Activated gamma-delta T cell treated with anti-CD3 and anti-CD28 coated beads, Interleukin-2, amount 50 U/mL, for 16 hours (primary cell): Measurements from ENCODE around the gene AADACL3.
"Not testable (repeated sequence)": the region's sequence is repeated elsewhere in the genome, so short reads cannot be mapped to it uniquely, and the experiment has no call there.

Experiments
- DNase-seq: peaks from one replicate; pipeline ENCODE4 v3.0.0-alpha.2; 2020; ENCODE audit warnings: low read depth

The AADACL3 gene

DNA sequence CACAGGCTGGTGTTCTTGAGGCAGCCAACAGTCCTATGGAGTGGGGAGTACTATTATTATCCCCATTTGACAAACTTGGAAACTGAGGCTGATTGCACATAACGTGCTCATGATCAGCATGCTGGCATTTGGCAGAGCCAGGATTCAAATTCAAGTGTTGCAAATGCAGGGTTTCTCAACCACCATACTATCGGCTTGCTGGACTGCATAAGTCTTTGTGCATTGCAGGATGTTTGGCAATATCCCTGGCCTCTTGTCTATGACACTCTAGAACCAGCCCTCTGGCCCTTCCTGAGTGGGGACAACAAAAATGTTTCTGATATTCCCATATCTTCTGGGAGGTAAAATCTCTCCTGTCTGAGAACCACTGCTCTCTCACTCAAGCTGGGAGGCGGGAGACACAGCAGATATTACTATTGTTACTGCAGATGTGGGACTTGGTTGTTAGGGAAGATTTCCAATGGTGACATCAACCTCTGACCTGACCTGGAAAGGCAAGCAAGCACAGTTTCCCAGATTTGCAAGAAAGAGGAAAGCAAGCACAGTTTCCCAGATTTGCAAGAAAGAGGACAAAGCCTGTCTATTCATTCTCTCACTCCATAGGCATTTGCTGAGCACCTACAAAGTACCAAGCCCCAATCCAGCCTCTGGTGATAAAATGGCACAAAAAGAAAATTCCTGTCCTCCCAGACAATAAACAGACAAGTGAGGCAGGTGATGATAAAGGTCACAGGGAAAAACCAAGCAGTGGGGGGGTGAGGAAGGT lies 1.0 kb upstream of the AADACL3 start:
- DNase-seq = no peak

DNA sequence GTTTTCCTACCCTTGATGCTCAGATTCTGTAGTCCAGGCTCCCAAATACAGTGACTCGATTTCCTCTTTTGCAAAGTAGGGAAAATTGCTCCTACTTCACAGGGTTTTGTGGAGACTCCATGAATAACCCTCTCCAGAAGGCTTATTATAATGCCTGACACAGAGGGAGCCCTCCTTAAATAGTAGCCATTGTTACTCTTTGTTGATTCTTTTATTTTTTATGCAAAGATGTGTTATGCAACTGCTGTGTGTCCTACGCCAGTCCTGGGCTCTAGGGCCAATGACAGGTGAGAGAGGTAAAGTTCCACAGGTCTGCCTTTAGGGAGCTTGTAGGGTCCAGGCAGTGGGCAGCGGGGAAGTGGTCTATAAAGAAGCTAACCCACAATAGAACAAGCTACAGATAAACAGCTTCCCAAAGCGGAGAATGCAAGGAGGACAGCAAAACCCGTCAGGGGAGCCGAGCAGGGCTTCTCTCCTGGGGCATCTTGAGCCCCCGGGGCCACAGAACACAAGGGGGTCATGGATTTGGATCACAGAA lies 1.5 kb downstream of the AADACL3 start:
- no peak for DNase-seq

DNA sequence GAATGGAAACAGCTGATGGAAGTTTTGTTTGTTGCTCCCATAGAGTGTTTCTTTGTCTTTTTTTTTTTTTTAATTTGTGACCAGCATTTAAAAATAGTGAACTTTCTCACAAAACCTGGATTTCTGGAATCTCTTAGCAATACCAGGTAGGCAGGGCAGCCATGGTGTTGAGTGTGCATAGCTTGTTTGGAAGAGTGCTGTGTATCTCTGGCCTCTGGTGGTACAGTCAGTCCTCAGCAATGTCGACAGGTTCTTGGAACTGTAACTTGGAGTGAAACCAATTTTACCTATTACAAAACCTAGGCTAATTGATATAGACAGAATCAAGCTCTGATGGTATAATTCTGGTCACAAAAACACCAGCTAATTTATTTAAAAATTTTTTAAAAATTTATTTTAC lies 6.7 kb downstream of the AADACL3 start:
- no peak for DNase-seq

DNA sequence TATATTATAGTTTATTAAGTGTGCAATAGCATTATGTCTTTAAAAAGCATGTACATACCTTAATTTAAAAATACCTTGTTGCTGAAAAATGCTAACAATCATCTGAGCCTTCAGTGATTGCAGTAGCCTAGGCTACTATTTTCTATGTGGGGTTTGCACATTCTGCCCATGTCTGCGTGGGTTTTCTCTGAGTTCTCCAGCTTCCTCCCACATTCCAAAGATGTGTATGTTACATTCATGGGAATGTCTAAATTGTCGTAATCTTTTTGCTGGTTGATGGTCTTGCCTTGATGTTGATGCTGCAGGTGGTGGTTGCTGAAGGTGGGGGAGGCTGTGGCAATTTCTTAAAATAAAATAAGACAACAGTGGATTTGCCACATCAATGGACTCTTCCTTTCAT lies 12.5 kb downstream of the AADACL3 start:
- DNase-seq = no peak

DNA sequence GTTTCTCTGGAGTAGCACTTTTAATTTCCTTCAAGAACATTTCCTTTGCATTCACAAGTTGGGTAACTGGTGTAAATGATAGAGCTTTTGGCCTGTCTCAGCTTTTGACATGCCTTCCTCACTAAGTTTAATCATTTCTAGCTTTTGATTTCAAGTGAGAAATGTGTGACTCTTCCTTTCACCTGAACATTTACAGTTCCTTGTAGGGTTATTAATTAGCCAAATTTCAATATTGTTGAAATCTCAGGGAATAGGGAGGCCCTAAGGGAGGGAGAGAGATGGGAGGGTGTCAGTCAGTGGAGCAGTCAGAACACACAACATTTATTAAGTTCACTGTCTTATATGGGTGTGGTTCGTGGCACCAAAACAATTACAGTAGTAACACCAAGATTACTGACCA lies 14.2 kb downstream of the AADACL3 start:
- no peak for DNase-seq

DNA sequence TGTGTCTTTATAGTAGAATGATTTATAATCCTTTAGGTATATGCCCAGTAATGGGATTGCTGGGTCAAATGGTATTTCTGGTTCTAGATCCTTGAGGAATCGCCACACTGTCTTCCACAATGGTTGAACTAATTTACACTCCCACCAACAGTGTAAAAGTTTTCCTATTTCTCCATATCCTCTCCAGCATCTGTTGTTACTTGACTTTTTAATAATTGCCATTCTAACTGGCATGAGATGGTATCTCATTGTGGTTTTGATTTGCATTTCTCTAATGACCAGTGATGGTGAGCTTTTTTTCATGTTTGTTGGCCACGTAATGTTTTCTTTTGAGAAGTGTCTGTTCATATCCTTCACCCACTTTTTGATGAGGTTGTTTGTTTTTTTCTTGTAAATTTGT lies 15.2 kb downstream of the AADACL3 start:
- DNase-seq = not testable (repeated sequence)

DNA sequence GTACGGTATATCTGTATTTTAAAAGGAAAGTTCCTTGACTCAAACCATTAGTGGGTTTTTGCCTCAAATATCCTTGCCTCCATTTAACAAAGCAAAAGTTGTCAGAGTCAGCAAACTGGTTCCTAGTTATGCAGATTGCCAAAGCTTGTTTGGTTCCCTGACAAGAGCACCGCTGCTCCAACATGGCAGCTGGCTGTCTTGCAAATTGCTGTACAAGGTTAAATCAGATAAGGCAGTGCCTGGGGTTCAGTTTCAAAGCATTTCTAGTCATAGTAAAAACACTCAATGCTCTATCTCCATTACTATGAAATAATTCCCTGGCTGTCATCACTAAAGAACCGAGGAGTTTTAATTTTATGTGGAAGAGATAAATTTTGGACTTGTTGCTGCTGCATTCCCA lies 18.7 kb downstream of the AADACL3 start:
- DNase-seq = no peak

DNA sequence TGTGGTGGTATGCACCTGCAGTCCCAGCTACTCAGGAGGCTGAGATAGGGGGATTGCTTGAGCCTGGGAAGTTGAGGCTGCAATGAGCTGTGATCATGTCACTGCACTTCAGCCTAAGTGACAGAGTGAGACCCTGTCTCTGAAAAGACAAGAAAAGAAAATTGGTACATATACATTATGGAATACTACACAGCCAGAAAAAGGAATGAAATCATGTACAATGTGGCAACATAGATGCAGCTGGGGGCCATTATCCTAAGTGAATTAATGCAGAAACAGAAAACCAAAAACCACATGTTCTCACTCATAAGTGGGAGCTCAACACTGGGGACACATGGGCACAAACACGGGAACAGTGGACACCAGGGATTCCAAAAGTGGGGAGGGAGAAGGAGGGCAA lies 23.0 kb downstream of the AADACL3 start:
- DNase-seq = no peak

DNA sequence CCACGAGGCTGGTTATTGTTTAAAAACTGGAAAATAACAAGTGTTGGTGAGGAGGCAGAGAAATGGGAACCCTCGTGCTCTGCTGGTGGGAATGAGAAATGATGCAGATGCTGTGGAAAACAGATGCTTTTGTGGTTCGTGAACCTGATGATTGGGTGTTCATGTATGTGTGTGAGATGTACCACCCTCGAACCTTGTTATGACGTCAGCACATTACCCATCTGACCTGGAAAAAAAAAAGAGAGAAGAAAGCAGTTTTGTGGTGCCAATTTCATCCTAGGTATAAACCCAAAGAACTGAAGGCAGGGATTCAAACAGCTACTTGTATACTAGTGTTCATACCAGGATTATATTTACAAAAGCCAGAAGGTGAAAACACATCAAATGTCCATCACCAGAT lies 23.7 kb downstream of the AADACL3 start:
- DNase-seq = no peak

DNA sequence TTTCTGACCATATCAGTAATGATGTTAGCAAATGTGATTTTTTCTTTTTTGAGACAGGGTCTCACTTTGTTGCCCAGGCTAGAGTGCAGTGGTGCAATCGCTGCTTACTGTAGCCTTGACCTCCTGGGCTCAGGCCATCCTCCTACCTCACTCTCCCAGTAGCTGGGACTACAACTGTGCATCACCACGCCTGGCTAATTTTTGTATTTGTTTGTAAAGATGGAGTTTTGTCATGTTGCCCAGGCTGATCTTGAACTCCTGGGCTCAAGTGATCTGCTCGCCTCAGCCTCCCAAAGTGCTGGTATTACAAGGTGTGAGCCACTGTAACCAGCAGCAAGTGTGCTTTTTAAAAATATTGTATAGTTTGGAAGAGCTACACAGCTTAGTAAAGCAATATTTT lies 26.0 kb downstream of the AADACL3 start:
- DNase-seq = no peak

DNA sequence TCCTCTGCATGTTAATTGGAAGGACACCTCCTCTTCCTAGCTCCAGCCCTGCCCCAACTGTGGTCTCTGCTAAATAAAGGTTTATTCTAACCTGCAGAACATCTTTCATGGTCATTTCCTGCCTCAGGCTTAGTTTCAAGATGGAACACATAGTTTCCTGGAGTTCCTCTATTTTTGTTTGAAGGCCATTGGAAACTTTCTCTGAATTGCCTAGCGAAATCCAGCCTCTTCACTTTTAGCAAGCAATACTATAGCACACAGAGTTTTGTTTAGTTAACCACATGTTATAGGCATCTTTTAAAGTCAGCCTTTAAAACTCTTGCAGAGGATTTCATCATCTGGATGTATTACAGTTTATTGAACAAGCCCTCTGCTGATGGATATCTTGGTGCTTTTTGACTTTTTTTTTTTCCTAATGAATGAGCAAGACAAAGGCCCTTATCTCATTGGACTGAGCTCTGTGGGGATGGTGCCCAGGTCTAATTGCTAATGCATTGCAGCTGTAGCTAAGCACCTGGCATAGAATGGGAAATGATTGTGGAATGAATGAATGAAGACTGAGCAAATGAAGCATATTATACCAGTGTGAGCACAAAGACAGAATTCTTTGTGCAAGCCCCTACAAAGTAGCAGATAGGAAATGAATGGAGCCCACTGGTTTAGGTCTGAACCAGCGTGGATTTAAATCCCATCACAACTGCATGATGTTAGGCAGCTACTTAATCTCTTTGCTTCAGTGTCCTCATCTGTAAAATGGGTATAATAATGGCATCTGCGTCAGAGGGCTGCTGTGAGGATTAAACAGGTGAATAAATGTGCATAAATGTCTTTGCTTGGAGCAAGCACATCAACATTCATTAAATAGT lies 29.4 kb downstream of the AADACL3 start:
- DNase-seq = no peak

DNA sequence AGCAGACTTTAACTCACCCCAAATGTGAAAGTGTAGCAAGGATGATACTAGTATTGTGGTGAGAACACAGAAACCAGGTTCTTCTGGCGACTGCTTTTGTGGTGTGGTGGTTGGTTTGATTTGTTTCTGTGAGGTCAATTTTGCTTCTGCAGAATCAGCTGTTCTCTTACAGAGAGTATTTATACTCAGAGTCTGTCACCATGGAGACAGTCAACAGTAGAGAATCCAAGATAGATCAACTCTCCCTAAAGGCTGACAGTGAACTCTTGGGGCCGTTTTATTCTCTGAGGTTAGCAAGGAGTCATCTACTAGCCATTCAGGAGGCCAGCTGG lies 30.0 kb downstream of the AADACL3 start, which contains the start of gene CFAP107:
Gene CFAP107, plus strand, starts transcription at position 209 of the 332 bp plus-strand sequence. CDS start 231 bp downstream, outside the sequence.
- no peak for DNase-seq

DNA sequence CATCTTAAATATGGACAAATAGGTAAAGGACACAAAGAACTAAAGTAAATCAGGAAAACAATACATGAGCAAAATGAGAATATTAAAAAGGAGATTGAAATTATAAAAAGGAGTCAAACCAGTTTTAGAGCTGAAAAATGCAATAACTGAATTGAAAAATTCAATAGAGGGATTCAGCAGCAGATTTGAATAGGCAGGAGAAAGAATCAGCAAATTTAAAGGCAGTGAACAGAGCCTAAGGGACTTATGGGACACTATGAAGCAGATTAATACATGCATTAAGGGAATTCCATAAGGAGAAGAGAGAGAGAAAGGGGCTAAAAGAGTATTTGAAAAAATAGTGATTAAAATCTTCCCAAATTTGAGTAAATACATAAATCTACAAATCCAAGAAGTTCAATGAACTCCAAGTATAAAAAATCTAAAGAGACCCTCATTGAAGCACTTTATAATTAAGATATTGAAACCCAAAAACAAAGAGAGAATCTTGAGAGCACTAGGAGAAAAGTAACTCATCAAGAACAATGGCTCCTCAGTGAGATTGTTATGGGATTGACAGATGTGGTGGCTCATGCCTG lies 33.0 kb downstream of the AADACL3 start:
- DNase-seq = no peak

DNA sequence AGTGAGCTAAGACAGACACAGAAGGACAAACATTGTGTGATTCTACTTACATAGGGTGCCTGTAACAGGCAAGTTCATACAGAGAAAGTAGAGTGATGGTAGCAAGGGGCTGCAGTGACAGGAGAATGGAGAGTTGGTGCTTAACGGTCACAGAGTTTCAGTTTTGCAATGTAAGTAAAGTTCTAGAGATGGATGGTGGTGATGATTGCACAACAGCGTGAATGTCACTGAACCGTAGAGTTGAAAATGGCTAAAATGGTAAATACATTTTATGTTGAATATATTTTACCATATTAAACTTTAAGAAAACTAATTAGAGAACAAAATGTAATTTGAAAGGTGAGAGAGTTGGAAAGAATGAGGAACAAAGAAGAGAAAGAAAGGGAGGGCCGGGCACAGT lies 38.8 kb downstream of the AADACL3 start:
- no peak for DNase-seq

DNA sequence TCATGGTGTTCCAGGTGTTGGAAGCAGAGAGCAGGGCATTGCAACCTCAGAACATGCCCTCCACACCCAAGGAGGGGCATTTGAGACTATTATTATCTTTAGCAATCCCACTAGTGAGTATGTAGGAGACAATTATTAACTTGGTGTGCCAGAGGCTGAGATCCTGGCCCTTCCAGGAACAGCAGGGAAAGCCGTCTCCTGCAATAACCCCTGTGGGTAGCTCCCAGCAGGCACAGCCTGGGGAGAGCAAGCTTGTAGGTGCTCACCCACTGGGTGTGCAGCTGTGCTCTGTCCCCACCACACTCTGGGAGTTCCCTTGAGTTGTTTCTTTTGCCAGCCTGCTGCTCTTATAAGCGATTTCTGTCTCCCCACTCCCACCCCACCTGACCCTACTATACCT lies 40.4 kb downstream of the AADACL3 start:
- no peak for DNase-seq

DNA sequence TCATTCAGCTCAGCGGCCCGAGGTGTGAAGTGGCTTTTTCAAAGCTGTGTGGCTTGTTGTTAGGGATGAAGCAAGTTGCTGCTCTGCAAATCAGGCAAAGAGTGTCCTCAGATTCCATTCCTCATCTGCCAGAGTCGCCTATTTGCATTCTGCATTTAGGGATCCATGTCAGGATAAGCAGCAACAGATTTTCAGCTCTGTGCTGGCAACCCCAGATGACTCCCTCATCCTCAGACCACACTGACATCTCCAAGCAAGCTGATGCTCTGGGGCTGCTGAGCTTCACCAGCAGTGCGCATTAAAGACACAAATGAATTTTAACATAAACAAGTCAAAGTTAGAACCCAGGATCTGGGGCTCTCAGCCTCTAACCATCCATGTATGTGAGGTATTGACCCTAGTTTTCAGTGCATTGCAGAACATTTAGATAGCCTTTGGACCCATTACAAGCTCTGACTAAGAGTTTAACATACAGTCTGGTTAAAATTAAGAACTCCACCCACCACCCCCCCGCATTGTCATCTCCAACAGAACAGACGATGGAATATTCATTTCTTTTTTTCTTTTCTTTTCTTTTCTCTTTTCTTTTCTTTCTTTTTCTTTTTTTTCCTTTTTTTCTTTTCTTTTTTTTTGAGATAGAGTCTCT lies 41.0 kb downstream of the AADACL3 start:
- DNase-seq = no peak

DNA sequence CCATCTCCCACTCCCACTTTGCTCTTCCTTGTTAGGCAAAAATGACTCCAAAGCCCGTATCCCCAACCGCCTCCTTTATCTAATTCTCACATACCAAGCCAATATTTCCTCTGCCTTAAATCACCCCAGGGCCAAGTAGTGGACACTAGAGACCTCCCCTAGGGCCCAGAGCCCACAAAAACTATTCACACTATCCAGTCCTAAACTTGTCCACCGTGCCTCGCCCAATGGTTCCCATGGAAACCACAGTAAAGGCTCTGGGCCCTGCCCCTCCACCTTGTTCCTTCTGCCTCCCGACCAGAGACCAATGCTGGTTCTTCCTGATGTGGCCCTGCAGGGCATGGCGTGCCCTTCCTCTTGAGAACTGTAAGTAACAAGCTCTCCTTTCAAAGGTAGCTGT lies 41.9 kb downstream of the AADACL3 start:
- DNase-seq = no peak

DNA sequence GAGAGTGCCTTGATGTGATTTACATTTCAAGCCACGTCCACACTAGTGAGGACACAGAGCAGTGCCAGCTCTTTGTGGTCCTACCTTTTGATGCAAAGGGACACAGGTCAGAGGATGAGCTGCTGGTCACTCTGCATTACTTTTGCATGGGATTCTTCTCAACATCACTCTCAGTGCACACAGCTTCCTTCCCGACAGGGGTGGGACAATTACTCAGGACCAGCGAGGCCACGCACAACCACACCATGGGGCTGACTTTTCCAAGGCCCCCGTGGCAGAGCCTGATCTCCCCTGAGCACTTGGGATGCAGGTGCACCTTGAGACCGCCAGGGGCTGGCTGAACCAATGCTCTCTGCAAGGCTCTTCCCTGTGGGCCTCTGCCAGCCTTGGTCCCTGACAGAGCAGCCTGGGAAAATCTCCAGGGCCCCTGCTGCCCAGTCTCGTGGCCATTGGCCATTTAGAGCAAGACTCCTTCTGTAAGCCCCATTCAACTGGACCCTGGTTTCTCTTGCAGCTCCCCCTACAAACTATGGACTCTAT lies 44.4 kb downstream of the AADACL3 start:
- DNase-seq = no peak

DNA sequence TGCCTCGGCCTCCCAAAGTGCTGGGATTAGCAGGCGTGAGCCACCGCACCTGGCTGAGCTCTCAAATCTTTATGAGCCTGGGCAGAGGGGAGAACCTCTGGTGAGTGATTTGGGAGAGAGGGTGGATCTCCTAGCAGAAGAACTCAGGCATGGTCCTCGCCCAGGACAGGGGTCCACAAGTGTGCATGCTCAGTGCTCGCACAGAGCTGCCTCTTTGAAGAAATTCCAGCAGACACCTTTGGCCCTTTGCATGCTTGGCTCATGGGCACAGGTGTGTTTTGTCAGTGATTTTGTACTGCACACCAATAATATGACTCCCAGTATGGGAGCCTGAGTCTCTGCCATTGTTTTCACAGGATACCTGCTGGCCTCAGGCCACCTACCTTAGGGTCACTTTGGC lies 45.9 kb downstream of the AADACL3 start:
- no peak for DNase-seq

DNA sequence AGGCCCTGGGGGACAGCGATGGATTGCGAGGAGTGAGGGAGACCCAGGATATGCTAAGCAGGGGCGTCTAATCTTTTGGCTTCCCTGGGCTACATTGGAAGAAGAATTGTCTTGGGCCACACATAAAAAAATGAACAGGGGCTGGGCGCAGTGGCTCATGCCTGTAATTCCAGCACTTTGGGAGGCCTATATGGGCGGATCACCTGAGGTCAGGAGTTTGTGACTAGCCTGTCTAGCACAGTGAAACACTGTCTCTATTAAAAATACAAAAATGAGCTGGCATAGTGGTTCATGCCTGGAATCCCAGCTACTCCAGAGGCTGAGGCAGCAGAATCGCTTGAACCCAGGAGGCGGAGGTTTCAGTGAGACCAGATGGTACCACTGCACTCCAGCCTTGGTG lies 46.9 kb downstream of the AADACL3 start:
- no peak for DNase-seq

DNA sequence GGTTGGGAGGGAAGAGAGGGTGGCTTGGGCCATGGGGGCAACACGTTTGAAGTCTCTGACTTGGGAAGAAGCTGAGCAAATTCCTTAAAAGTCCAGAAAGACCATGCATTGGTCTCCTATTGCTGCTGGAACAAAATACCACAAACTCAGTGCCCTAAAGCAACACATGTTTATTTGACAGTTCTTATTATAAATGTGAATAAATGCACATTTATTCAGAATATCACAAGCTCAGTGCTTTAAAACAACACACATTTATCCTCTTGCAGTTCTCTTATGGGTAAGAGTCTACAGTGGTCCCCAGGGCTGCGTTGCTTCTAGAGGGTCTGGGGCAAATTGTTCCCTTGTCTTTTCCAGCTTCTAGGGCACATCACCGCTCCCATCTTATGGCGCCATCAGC lies 47.6 kb downstream of the AADACL3 start:
- no peak for DNase-seq

DNA sequence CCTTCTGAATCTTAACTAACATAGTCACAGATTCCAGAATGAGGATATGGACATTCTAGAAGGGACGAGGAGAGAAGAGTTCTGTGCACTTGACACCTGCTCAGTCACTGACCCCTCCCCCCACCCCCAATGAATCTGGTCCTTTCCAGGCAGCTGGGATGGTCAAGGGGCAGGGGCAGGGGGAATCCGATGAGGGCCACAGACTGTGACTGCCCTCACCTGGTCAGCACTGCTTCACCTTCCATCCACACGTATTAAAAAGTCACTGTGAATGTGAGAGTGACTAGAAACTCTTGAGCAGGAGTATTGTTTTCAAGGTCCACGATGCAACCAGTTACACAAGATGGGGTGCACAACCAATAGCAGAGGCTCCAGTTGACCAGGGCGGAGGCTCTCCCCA lies 48.1 kb downstream of the AADACL3 start:
- no peak for DNase-seq
